ENCODE results near the gene GLE1. TPM values are rescaled to one million over a fixed set of nuclear protein-coding genes. Genes with fewer than 3 reads are reported as not detected.

GLE1 gene
- polyA plus RNA-seq, 1 experiment: 22.0 TPM

DNA sequence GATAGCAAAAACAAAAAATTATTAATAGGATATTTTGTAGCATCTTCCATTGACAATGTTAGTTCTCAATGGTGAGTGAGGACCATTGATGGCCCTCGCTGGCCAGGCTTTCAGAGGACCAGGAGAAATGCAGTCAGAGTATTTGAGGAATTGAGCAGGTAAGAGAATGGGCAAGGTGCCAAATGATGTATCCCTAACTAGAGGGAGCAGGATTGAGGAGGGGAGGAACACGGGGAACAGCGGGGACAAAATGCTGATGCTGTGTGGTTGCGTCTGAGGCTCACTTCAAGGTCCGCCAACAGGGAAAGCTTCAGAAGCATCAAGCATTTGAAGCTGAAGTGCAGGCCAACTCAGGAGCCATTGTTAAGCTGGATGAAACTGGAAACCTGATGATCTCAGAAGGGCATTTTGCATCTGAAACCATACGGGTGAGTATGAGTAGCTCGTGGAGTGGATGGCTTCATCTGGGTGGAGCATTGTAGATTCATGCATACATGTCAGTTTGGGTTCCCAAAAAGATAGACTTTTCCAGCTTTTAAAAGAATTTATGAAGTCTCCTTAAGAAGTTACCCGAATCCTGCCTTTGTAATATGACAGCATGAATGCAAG lies 64.1 kb downstream of the GLE1 start:
- no peak for DNase-seq (ENCODE audit: low read depth)
- TF ChIP-seq, protein P1, sequence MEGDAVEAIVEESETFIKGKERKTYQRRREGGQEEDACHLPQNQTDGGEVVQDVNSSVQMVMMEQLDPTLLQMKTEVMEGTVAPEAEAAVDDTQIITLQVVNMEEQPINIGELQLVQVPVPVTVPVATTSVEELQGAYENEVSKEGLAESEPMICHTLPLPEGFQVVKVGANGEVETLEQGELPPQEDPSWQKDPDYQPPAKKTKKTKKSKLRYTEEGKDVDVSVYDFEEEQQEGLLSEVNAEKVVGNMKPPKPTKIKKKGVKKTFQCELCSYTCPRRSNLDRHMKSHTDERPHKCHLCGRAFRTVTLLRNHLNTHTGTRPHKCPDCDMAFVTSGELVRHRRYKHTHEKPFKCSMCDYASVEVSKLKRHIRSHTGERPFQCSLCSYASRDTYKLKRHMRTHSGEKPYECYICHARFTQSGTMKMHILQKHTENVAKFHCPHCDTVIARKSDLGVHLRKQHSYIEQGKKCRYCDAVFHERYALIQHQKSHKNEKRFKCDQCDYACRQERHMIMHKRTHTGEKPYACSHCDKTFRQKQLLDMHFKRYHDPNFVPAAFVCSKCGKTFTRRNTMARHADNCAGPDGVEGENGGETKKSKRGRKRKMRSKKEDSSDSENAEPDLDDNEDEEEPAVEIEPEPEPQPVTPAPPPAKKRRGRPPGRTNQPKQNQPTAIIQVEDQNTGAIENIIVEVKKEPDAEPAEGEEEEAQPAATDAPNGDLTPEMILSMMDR (IDR thresholded peaks at IDR 0.05; ENCODE audit: insufficient read depth, low read depth, low read length): no peak
- H3K27me3 ChIP-seq (ENCODE audit: control insufficient read depth, insufficient read depth, low read length): no peaks in the 10 kb centered on the region
- POLR2A ChIA-PET: no interaction called here
- peaks cover 20% of the 10 kb centered on the region for H3K36me3 ChIP-seq (ENCODE audit: control insufficient read depth, insufficient read depth, low read length)
- CTCF ChIA-PET: interaction anchor here (1.0 to 1.4 kb wide), 2 partner anchors 9 to 149 kb away, joined by 3 read pairs; no protein-coding TSS in a partner anchor
- no peak overlapping the region for H3K4me3 ChIP-seq (ENCODE audit: low read depth, low read length)

DNA sequence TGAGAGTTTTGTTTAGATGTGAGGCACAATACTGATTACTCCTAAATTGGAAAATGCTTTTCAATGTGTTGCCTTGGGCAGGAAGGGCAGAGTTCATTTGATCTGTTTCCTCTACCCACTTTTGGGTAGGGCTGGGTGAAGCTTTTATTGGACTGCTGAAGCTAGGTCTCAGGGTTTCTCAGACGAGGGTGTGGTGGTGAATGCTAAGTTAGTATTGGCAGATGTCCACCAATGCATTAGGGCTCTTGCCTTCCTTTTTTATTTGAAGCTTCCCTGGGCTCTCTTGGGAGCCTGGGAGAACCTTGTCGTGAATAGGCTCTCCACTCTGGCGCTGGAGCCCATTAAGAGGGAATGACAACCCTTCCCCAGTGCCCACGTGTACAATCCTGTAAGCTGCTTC lies 71.0 kb downstream of the GLE1 start:
- peaks cover 46% of the 10 kb centered on the region for H3K36me3 ChIP-seq (ENCODE audit: control insufficient read depth, insufficient read depth, low read length)
- TF ChIP-seq, protein P1 (IDR thresholded peaks at IDR 0.05; ENCODE audit: insufficient read depth, low read depth, low read length): no peak
- no peak overlapping the region for H3K4me3 ChIP-seq (ENCODE audit: low read depth, low read length)
- H3K27me3 ChIP-seq (ENCODE audit: control insufficient read depth, insufficient read depth, low read length): no peaks in the 10 kb centered on the region
- CTCF ChIA-PET: interaction anchor here (0.7 kb wide), 1 partner anchor 35 kb away, joined by 3 read pairs; no protein-coding TSS in a partner anchor
- no peak for DNase-seq (ENCODE audit: low read depth)
- POLR2A ChIA-PET: no interaction called here

DNA sequence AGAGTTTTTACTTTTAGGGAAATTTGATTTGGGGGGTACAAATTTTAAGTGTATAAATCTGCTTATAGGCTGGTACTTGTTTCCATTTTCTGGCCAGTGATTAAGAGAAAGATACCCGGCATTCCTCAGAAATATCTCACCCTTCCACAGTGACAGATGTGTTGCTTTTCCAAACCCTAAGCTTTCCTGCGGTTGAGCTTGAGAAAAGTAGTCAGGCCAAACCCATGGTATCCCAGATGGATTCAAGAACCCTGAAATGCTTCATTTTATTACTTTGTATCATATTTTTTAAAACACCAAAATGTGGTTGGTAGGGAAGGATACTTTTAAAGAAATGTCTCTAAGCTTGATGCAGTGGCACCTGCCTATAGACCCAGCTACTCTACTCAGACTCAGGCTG lies 71.4 kb downstream of the GLE1 start:
- TF ChIP-seq, protein P1 (IDR thresholded peaks at IDR 0.05; ENCODE audit: insufficient read depth, low read depth, low read length): no peak
- Histone ChIP-seq H3K36me3 (ENCODE audit: control insufficient read depth, insufficient read depth, low read length) (peaks cover 50% of the 10 kb centered on the region), H3K4me3 (ENCODE audit: low read depth, low read length) (no peak overlapping the region), H3K27me3 (ENCODE audit: control insufficient read depth, insufficient read depth, low read length) (no peaks in the 10 kb centered on the region)
- ChIA-PET POLR2A (no interaction called here), CTCF (no interaction called here)
- DNase-seq (ENCODE audit: low read depth): no peak

DNA sequence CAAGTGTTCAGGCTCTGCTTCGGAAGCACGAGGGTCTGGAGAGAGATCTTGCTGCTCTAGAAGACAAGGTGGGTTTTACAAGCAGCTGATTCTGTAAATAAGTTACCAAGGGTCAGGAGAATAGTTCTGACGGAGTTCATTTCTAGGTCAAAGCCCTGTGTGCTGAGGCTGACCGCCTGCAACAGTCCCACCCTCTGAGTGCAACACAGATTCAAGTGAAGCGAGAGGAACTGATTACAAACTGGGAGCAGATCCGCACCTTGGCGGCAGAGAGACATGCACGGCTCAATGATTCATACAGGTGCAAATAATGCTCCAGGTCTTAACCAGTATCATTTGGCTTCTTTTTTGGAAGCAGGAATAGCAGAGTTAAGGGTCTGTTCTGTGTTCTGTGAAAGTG lies 72.7 kb downstream of the GLE1 start:
- POLR2A ChIA-PET: no interaction called here
- no peak for DNase-seq (ENCODE audit: low read depth)
- Histone ChIP-seq H3K36me3 (ENCODE audit: control insufficient read depth, insufficient read depth, low read length) (peaks cover 50% of the 10 kb centered on the region), H3K27me3 (ENCODE audit: control insufficient read depth, insufficient read depth, low read length) (no peaks in the 10 kb centered on the region), H3K4me3 (ENCODE audit: low read depth, low read length) (no peak overlapping the region)
- TF ChIP-seq, protein P1 (IDR thresholded peaks at IDR 0.05; ENCODE audit: insufficient read depth, low read depth, low read length): no peak
- CTCF ChIA-PET: no interaction called here

DNA sequence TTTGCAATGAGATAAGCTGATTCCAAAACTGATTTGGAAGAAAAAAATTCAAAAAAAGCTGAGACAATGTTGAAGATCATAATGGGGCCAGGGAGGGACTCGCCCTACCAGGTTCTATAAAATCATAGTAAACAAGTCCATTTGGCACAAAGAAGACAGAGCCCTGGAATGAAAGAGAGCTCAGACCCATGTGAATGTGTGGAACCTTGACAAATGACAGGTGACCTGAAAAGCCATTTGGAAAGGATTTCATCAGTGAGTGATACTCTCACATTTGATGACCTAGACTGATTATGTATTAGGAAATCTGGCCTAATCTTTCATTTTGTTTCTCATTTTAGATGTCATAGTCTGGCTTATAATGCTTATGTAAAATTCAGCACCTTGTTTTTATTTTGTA lies 74.7 kb downstream of the GLE1 start:
- ChIA-PET POLR2A (interaction anchor here (0.7 kb wide), 1 partner anchor 54 kb away, joined by 11 read pairs; no protein-coding TSS in a partner anchor), CTCF (no interaction called here)
- Histone ChIP-seq H3K4me3 (ENCODE audit: low read depth, low read length) (no peak overlapping the region), H3K27me3 (ENCODE audit: control insufficient read depth, insufficient read depth, low read length) (no peaks in the 10 kb centered on the region), H3K36me3 (ENCODE audit: control insufficient read depth, insufficient read depth, low read length) (peaks cover 61% of the 10 kb centered on the region)
- TF ChIP-seq, protein P1 (IDR thresholded peaks at IDR 0.05; ENCODE audit: insufficient read depth, low read depth, low read length): no peak
- DNase-seq (ENCODE audit: low read depth): no peak
